HCT116 (cell line): ENCODE measurements around the gene MBD3L5. TPM values are rescaled to one million over a fixed set of nuclear protein-coding genes. Genes with fewer than 3 reads are reported as not detected.
"Not testable (repeated sequence)": the region's sequence is repeated elsewhere in the genome, so short reads cannot be mapped to it uniquely, and the experiment has no call there.

ENCODE experiments used
- ATAC-seq: fragments of 200-7000 bp; cut with Tn5 transposase; 2 replicates; pipeline ENCODE4 v1.9.1; 2020; ENCODE audit warnings: mild to moderate bottlenecking, moderate library complexity
- BruUV-seq: library from RNA; stranded (reverse); fragments of 400-500 nt; replicated peaks from 2 replicates; lab custom pipeline; 2021; lab: Mats Ljungman, UMichigan
- CTCF ChIA-PET: fragments of 300-600 bp; sonication (Branson Sonifier 250); formaldehyde crosslinking; loops from one replicate; lab custom pipeline; 2021; ENCODE audit warnings: antibody characterized with exemption; lab: Charles Lee
- POLR2A ChIA-PET: fragments of 300-600, 350-600 bp; sonication (Branson Sonifier 250); formaldehyde crosslinking; loops from one replicate; lab custom pipeline; 2021; ENCODE audit warnings: antibody characterized with exemption; lab: Charles Lee
- RAD21 ChIA-PET, 2 experiments: fragments of 300-600 bp; sonication (Branson Sonifier 250); formaldehyde crosslinking; loops; one replicate each; lab custom pipeline; 2023; ENCODE audit warnings: low total read pairs in 2 of 2; ENCODE audit not compliant: uncharacterized antibody in 2 of 2, unreplicated experiment in 2 of 2, low non-redundant PET in 1 of 2; lab: Charles Lee
- DNase-seq: peaks from one replicate; pipeline ENCODE4 v3.0.0-alpha.2; 2010; ENCODE audit warnings: low read depth, low spot score
- H2AFZ ChIP-seq: fragments of 200-600 bp; shearing (Covaris generic), sonication (generic); 2 replicates; pipeline ENCODE4 v1.6.1; 2017; ENCODE audit warnings: low read depth, mixed run types, mixed read lengths, antibody characterized with exemption, low read length; ENCODE audit not compliant: poor library complexity, severe bottlenecking
- H3K27ac ChIP-seq: 2 replicates; pipeline ENCODE4 v1.5.1; 2012; ENCODE audit warnings: low read depth, low read length
- H3K27me3 ChIP-seq: fragments of 200-600 bp; sonication (generic); 2 replicates; pipeline ENCODE4 v1.6.1; 2016; ENCODE audit warnings: mixed run types, low read length, mixed read lengths; ENCODE audit not compliant: insufficient read depth
- H3K36me3 ChIP-seq, 2 experiments: fragments of 200-500 bp in 1 of 2; fragments of 200-600 bp in 1 of 2; sonication (Bioruptor generic) in 1 of 2; sonication (generic) in 1 of 2; 2 replicates each; pipeline versions ENCODE4 v1.5.1 to v1.6.1; 2014 to 2016; ENCODE audit warnings: low read length in 2 of 2, inconsistent platforms in 1 of 2, mixed read lengths in 1 of 2, mixed run types in 1 of 2; ENCODE audit not compliant: insufficient read depth in 2 of 2, control insufficient read depth in 1 of 2
- H3K4me1 ChIP-seq, 2 experiments: fragments of 200-600 bp in 1 of 2; sonication (generic) in 1 of 2; 2 replicates each; pipeline versions ENCODE4 v1.5.1 to v1.6.1; 2012 to 2017; ENCODE audit warnings: low read length in 2 of 2, inconsistent platforms in 1 of 2, mild to moderate bottlenecking in 1 of 2, mixed read lengths in 1 of 2, mixed run types in 1 of 2, moderate library complexity in 1 of 2; ENCODE audit not compliant: insufficient read depth in 2 of 2, control insufficient read depth in 1 of 2
- H3K4me2 ChIP-seq: fragments of 200-600 bp; sonication (generic); 2 replicates; pipeline ENCODE4 v1.6.1; 2017; ENCODE audit warnings: mixed run types, low read length, mixed read lengths
- H3K4me3 ChIP-seq, 2 experiments: fragments of 200-600 bp in 1 of 2; sonication (generic) in 1 of 2; replicated peaks in 1 of 2; 2 replicates each; pipeline ENCODE4 v1.5.1; 2011 to 2016; ENCODE audit warnings: low read length in 2 of 2, control low read depth in 1 of 2, low read depth in 1 of 2, mild to moderate bottlenecking in 1 of 2, mixed read lengths in 1 of 2, mixed run types in 1 of 2
- H3K79me2 ChIP-seq: fragments of 200-600 bp; sonication (generic); 2 replicates; pipeline ENCODE4 v1.6.1; 2017; ENCODE audit warnings: mild to moderate bottlenecking, mixed run types, low read length, moderate library complexity, mixed read lengths; ENCODE audit not compliant: insufficient read depth
- H3K9ac ChIP-seq: fragments of 200-600 bp; sonication (generic); 2 replicates; pipeline ENCODE4 v1.6.1; 2016; ENCODE audit warnings: low read length, mixed read lengths
- H3K9me2 ChIP-seq: fragments of 200-600 bp; sonication (generic), shearing (Covaris generic); 2 replicates; pipeline ENCODE4 v1.6.1; 2017; ENCODE audit warnings: mixed run types, mild to moderate bottlenecking, moderate library complexity; ENCODE audit not compliant: insufficient read depth
- H3K9me3 ChIP-seq, 2 experiments: fragments of 200-500 bp in 1 of 2; fragments of 200-600 bp in 1 of 2; sonication (Bioruptor generic) in 1 of 2; sonication (generic) in 1 of 2; 2 replicates each; pipeline ENCODE4 v1.6.1; 2014 to 2017; ENCODE audit warnings: low read length in 2 of 2, mixed read lengths in 2 of 2, inconsistent platforms in 1 of 2, low read depth in 1 of 2, mild to moderate bottlenecking in 1 of 2, mixed run types in 1 of 2, moderate library complexity in 1 of 2; ENCODE audit not compliant: control insufficient read depth in 1 of 2, insufficient read depth in 1 of 2
- H4K20me1 ChIP-seq: fragments of 200-600 bp; sonication (generic), shearing (Covaris generic); 2 replicates; pipeline ENCODE4 v1.6.1; 2017; ENCODE audit warnings: mixed run types, mild to moderate bottlenecking, moderate library complexity; ENCODE audit not compliant: insufficient read depth
- CEBPB ChIP-seq: IDR thresholded peaks from 2 replicates; pipeline ENCODE4 v1.6.1; 2012; ENCODE audit warnings: low read depth
- EGR1 ChIP-seq: IDR thresholded peaks from 2 replicates; pipeline ENCODE4 v1.6.1; 2012; ENCODE audit warnings: low read depth
- EZH2 ChIP-seq: fragments of 200-600 bp; sonication (generic); IDR thresholded peaks from 2 replicates; pipeline ENCODE4 v1.6.1; 2017; ENCODE audit warnings: antibody characterized with exemption, mixed run types
- POLR2A ChIP-seq: IDR thresholded peaks from 2 replicates; pipeline ENCODE4 v1.7.0; 2011; ENCODE audit warnings: borderline replicate concordance; ENCODE audit not compliant: insufficient read depth, insufficient read length; ENCODE audit errors: extremely low read depth
- POLR2AphosphoS5 ChIP-seq: IDR thresholded peaks from 2 replicates; pipeline ENCODE4 v1.6.1; 2011; ENCODE audit warnings: mild to moderate bottlenecking, low read depth, low read length, moderate library complexity
- YY1 ChIP-seq: IDR thresholded peaks from 2 replicates; pipeline ENCODE4 v1.6.1; 2011; ENCODE audit warnings: low read length, low read depth, moderate library complexity, mild to moderate bottlenecking; ENCODE audit not compliant: insufficient replicate concordance; ENCODE audit errors: extremely low read depth
- ZNF274 ChIP-seq: fragments of 200-500 bp; sonication (Bioruptor generic); IDR thresholded peaks from 2 replicates; pipeline ENCODE4 v1.6.1; 2014; ENCODE audit warnings: mild to moderate bottlenecking, low read depth, low read length, inconsistent platforms
- intact Hi-C: fragments of 100-400 bp; cut with micrococcal nuclease; formaldehyde crosslinking; loops from 2 replicates; pipeline ENCODE4 v1.10.0; 2022
- total RNA-seq: library from RNA; stranded (reverse); gene quantifications from one replicate; pipeline ENCODE4 v1.2.1, GENCODE V29; 2021; ENCODE audit not compliant: unreplicated experiment

The MBD3L5 gene
- total RNA-seq, 1 experiment from 2014 or later, result not detected

- Histone ChIP-seq H3K27ac (no peak overlapping the region), H3K9ac (no peak overlapping the region), H3K4me3 (no peak overlapping the region), H3K27me3 (no peaks in the 10 kb centered on the region), H2AFZ (no peak overlapping the region), H3K9me3 (no peaks in the 10 kb centered on the region), H3K36me3 (no peaks in the 10 kb centered on the region), H3K79me2 (no peaks in the 10 kb centered on the region), H3K4me1 (no peaks in the 10 kb centered on the region), H4K20me1 (no peaks in the 10 kb centered on the region), H3K4me2 (no peak overlapping the region), H3K9me2 (no peaks in the 10 kb centered on the region)
- ChIA-PET CTCF (no interaction called here), RAD21 (no interaction called here), POLR2A (no interaction called here)
- no TSS peak for BruUV-seq
- no peak for ATAC-seq
- TF ChIP-seq ZNF274, result no peak
- TF ChIP-seq POLR2AphosphoS5, result no peak
- TF ChIP-seq EZH2, result no peak
- no peak for TF ChIP-seq EGR1
- TF ChIP-seq YY1, result no peak
- TF ChIP-seq POLR2A, result no peak
- TF ChIP-seq CEBPB, result no peak
- DNase-seq, result no peak
- intact Hi-C loops, result no loop called here
Measured at GRCh38 chr19:7018828-7019227, 11.6 kb upstream of the MBD3L5 start.

- POLR2A ChIA-PET, RAD21 ChIA-PET, ATAC-seq: not testable (repeated sequence)
Measured at GRCh38 chr19:7021331-7021730, 9.0 kb upstream of the MBD3L5 start, which contains the start of gene MBD3L2B. MBD3L2B (minus strand) TSS chr19:7021431; CDS start chr19:7021397, 34 bp downstream.

GRCh38 chr19:7028790-7029189, 1.6 kb upstream of the MBD3L5 start:
- H3K9me2 ChIP-seq, H3K27ac ChIP-seq, POLR2A ChIA-PET, H3K27me3 ChIP-seq, H3K4me1 ChIP-seq, DNase-seq, RAD21 ChIA-PET, H3K4me2 ChIP-seq, H3K79me2 ChIP-seq, intact Hi-C loops, H3K36me3 ChIP-seq, CTCF ChIA-PET, H3K9me3 ChIP-seq, H3K9ac ChIP-seq, H3K4me3 ChIP-seq, BruUV-seq, H4K20me1 ChIP-seq, H2AFZ ChIP-seq, ATAC-seq: not testable (repeated sequence)

More at GRCh38 chr19:7021331-7021730, 9.0 kb upstream of the MBD3L5 start, which contains the start of gene MBD3L2B:
- H3K36me3 ChIP-seq, H3K79me2 ChIP-seq, H4K20me1 ChIP-seq, H3K27me3 ChIP-seq, H3K9me2 ChIP-seq, H3K9me3 ChIP-seq, BruUV-seq, CTCF ChIA-PET, H3K4me3 ChIP-seq, DNase-seq, H3K4me1 ChIP-seq, H3K27ac ChIP-seq, H2AFZ ChIP-seq, H3K4me2 ChIP-seq, H3K9ac ChIP-seq, intact Hi-C loops: not testable (repeated sequence)

GRCh38 chr19:7040079-7040478, 9.7 kb downstream of the MBD3L5 start, which contains the start of gene MBD3L4:
MBD3L4 (minus strand) TSS chr19:7040179; CDS start chr19:7040144, 35 bp downstream.
- H3K9me2 ChIP-seq, H3K4me3 ChIP-seq, RAD21 ChIA-PET, BruUV-seq, H3K9me3 ChIP-seq, H3K79me2 ChIP-seq, H3K4me1 ChIP-seq, intact Hi-C loops, H3K27ac ChIP-seq, DNase-seq, POLR2A ChIA-PET, H3K4me2 ChIP-seq, H2AFZ ChIP-seq, CTCF ChIA-PET, ATAC-seq, H4K20me1 ChIP-seq, H3K36me3 ChIP-seq, H3K9ac ChIP-seq, H3K27me3 ChIP-seq: not testable (repeated sequence)
